Measurements from ENCODE around the gene MIAT. TPM values are rescaled to one million over a fixed set of nuclear protein-coding genes. Genes with fewer than 3 reads are reported as not detected.

Gene MIAT
- total RNA-seq, 1 experiment from 2014 or later = 1.5 TPM

DNA sequence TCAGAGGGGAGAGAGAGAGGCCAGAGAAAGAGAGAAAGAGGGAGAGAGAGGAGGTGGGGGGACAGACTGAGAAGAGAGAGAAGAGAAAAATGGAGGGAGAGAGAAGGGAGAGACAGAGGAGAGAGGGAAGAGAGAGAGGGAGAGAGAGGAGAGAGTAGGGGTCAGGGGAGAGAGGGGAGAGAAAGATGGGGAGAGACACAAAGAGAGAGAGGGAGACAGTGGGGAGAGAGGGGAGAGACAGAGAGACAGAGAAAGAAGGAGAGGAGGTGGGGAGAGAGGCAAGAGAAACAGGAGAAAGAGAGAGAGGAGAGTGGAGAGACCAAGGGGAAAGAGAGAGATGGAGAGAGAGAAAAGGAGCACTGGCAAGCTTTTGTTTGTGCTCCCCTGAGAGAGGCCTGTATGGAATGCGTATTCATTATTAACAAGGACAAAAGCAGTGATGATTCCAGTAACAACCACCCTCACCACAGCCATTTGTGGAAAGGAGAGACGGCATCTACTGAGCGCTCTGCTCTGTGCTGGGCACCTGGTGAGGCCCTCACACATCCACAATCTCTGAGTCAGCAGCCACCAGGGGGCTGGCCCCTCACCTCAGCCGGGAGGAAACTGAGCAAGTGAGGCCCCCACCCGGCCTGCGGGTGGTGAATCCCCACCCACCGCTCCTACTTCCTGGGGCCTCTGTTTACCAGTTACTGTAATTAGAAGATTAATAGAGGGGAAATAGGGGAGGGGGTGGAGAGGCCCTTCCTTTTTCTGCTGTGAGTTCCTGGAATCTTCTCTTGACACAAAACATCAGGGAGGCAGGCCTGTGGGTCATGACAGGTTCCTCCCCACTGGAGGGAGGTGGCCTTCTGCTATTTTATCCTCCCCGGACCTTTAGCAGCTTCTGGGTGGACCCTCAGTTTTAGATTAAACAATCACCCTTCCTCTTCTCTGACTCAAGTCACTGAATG is 14.6 kb upstream of the MIAT start:
- H3K9me2 ChIP-seq (replicated peaks; ENCODE audit: insufficient read depth, low read length) = no peaks in the 10 kb centered on the region
- H3K27ac ChIP-seq (ENCODE audit: low read length) = no peak overlapping the region
- H2AFZ ChIP-seq (ENCODE audit: low read length) = peak overlapping the region; percentile 45; the same call in 1 of the 2 replicates
- no peaks in the 10 kb centered on the region for H4K20me1 ChIP-seq (ENCODE audit: insufficient read depth, low read depth, low read length)
- H3K4me1 ChIP-seq (ENCODE audit: low read length) = peaks cover 23% of the 10 kb centered on the region
- no peaks in the 10 kb centered on the region for H3K36me3 ChIP-seq (ENCODE audit: insufficient read depth, low read length)
- DNase-seq = peak; percentile 46
- H3K9me3 ChIP-seq (ENCODE audit: low read length) = no peaks in the 10 kb centered on the region
- 0 out of 2 replicates have a peak overlapping the region, but pooled peaks have one; percentile 12 for H3K9ac ChIP-seq (ENCODE audit: low read length)
- no peaks in the 10 kb centered on the region for H3K27me3 ChIP-seq (ENCODE audit: low read length)
- no peak overlapping the region for H3K4me2 ChIP-seq (ENCODE audit: low read depth, low read length, poor library complexity, severe bottlenecking)
- H3K79me2 ChIP-seq (ENCODE audit: low read length) = no peaks in the 10 kb centered on the region
- H3K4me3 ChIP-seq (ENCODE audit: low read length) = no peak overlapping the region

DNA sequence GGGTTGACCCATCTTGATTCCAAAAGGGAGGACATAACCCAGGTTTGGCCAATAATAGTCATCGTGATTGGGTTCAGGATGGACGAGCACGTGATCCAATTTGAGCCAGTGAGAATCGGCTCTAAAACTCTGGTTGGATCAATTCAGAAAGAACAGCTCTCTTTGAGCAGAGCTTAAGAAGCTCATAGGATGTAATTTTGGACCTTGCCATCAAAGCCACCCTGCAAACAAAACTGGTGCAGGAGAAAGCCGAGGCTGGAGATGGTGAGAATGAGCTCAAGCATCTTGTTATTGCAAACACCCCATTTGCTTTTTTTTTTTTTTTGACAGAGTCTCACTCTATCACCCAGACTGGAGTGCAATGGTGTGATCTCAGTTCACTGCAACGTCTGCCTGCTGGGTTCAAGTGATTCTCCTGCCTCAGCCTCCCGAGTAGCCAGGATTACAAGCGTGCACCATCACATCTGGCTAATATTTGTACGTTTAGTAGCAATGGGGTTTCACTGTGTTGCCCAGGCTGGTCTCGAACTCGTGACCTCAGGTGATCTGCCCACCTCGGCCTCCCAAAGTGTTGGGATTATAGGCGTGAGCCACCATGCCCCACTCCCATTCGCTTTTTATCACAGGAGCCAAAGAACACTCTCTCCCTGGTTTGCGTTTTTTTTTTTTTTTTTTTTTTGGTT is 13.8 kb upstream of the MIAT start:
- H4K20me1 ChIP-seq (ENCODE audit: insufficient read depth, low read depth, low read length) = no peaks in the 10 kb centered on the region
- peaks cover 23% of the 10 kb centered on the region for H3K4me1 ChIP-seq (ENCODE audit: low read length)
- H3K79me2 ChIP-seq (ENCODE audit: low read length) = no peaks in the 10 kb centered on the region
- H3K4me3 ChIP-seq (ENCODE audit: low read length) = no peak overlapping the region
- H3K9ac ChIP-seq (ENCODE audit: low read length) = no peak overlapping the region
- no peaks in the 10 kb centered on the region for H3K27me3 ChIP-seq (ENCODE audit: low read length)
- no peaks in the 10 kb centered on the region for H3K9me3 ChIP-seq (ENCODE audit: low read length)
- no peak overlapping the region for H3K27ac ChIP-seq (ENCODE audit: low read length)
- H2AFZ ChIP-seq (ENCODE audit: low read length) = 0 out of 2 replicates have a peak overlapping the region, but pooled peaks have one; percentile 24
- H3K4me2 ChIP-seq (ENCODE audit: low read depth, low read length, poor library complexity, severe bottlenecking) = no peak overlapping the region
- no peak for DNase-seq
- no peaks in the 10 kb centered on the region for H3K36me3 ChIP-seq (ENCODE audit: insufficient read depth, low read length)
- H3K9me2 ChIP-seq (replicated peaks; ENCODE audit: insufficient read depth, low read length) = no peaks in the 10 kb centered on the region

DNA sequence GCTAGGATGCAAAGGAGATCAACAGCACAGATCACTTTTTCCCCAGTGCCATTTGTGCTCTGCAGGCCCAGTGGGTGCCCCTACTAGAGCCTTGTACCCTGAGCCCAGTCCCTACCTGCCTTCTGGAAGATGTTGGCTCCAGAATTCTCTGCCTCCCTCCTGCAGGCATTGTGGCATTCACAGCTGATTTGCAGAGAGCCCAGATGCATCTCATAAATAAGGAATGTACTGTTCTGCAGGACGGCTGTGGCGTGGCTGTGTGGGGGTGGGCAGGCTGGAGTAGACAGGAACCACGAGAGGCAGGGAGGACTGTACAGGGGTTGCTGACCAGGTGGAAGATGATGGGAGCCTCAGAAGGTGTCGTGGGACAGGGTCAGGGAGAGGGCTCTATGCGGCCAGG is 11.2 kb upstream of the MIAT start:
- Histone ChIP-seq H3K27me3 (ENCODE audit: low read length) (no peaks in the 10 kb centered on the region), H3K79me2 (ENCODE audit: low read length) (no peaks in the 10 kb centered on the region), H3K4me1 (ENCODE audit: low read length) (peaks cover 23% of the 10 kb centered on the region), H3K36me3 (ENCODE audit: insufficient read depth, low read length) (no peaks in the 10 kb centered on the region), H4K20me1 (ENCODE audit: insufficient read depth, low read depth, low read length) (no peaks in the 10 kb centered on the region), H3K9ac (ENCODE audit: low read length) (no peak overlapping the region), H3K9me3 (ENCODE audit: low read length) (no peaks in the 10 kb centered on the region), H2AFZ (ENCODE audit: low read length) (no peak overlapping the region), H3K27ac (ENCODE audit: low read length) (no peak overlapping the region), H3K9me2 (replicated peaks; ENCODE audit: insufficient read depth, low read length) (no peaks in the 10 kb centered on the region), H3K4me3 (ENCODE audit: low read length) (no peak overlapping the region), H3K4me2 (ENCODE audit: low read depth, low read length, poor library complexity, severe bottlenecking) (no peak overlapping the region)
- no peak for DNase-seq

DNA sequence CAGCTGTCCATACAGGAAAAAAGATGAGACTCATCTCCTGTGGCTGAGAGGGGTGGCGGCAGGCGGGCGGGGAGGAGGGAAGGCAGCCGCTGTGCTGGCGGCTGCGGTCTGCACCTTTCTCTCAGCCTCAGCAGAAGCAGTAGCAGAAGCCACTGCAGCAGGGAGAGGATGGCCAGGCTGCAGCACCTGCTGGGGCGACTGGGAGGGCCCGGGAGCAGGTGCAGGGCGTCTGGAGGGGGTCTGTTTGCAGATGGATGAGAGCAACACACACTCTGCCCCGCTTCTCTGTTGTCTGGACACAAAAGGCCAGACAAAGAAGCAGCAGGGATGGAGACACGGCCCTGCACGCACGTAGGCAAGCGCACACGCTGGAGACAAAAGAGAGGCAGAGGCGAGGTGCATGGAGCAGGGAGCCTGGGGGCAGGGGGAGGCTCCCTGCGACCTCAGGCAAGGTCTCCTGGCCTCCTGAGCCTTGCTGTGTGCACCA is 9.3 kb upstream of the MIAT start:
- H3K9ac ChIP-seq (ENCODE audit: low read length) = no peak overlapping the region
- H3K27ac ChIP-seq (ENCODE audit: low read length) = no peak overlapping the region
- H3K4me3 ChIP-seq (ENCODE audit: low read length) = no peak overlapping the region
- H3K27me3 ChIP-seq (ENCODE audit: low read length) = no peaks in the 10 kb centered on the region
- H3K4me1 ChIP-seq (ENCODE audit: low read length) = peaks cover 12% of the 10 kb centered on the region
- no peak for DNase-seq
- no peaks in the 10 kb centered on the region for H3K79me2 ChIP-seq (ENCODE audit: low read length)
- H3K4me2 ChIP-seq (ENCODE audit: low read depth, low read length, poor library complexity, severe bottlenecking) = no peak overlapping the region
- H3K36me3 ChIP-seq (ENCODE audit: insufficient read depth, low read length) = no peaks in the 10 kb centered on the region
- no peaks in the 10 kb centered on the region for H3K9me3 ChIP-seq (ENCODE audit: low read length)
- no peaks in the 10 kb centered on the region for H4K20me1 ChIP-seq (ENCODE audit: insufficient read depth, low read depth, low read length)
- H3K9me2 ChIP-seq (replicated peaks; ENCODE audit: insufficient read depth, low read length) = no peaks in the 10 kb centered on the region
- H2AFZ ChIP-seq (ENCODE audit: low read length) = no peak overlapping the region

DNA sequence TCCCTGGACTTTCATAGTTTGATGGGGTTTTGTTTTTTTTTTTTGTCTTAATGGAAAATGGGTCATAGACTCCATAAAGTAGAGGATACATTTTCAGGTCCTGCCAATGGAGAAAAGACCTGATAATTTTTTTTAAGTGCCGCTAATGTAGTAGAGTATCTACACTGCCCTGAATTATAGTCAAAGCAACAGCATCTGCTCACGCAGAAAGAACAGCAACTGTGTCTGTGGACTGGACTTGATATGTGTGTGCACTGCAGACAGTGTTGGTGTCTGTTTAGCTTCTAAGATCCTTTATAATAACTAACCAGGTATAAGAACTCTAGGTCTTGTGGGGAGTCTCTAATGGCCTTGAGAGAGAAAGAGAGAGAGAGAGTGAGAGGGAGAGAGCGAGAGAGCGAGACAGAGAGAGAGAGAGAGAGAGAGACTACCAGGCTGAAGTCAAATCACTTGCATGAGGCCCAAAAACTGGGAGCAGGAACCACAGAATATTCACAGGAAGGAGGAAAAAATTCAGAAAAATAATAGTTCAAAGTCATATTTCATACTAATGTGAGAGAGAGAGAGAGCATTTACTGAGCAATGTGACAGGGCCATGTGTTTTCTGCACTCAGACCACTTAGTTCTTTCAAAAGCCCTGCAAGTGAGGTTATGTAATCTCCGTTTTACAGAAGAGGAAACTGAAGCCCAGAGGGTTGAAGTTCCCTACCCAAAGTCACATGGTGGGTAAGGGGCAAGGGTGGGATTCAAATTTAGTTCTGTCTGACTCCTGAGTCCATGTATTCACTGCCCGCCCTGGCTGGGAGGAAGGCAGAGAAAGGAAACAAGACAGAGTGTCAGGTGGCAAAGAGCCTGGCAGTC is 8.6 kb upstream of the MIAT start:
- Histone ChIP-seq H3K36me3 (ENCODE audit: insufficient read depth, low read length) (no peaks in the 10 kb centered on the region), H3K27me3 (ENCODE audit: low read length) (no peaks in the 10 kb centered on the region), H3K27ac (ENCODE audit: low read length) (no peak overlapping the region), H3K79me2 (ENCODE audit: low read length) (no peaks in the 10 kb centered on the region), H3K4me1 (ENCODE audit: low read length) (peaks cover 9% of the 10 kb centered on the region), H3K9ac (ENCODE audit: low read length) (no peak overlapping the region), H4K20me1 (ENCODE audit: insufficient read depth, low read depth, low read length) (no peaks in the 10 kb centered on the region), H3K4me3 (ENCODE audit: low read length) (no peak overlapping the region), H2AFZ (ENCODE audit: low read length) (no peak overlapping the region), H3K4me2 (ENCODE audit: low read depth, low read length, poor library complexity, severe bottlenecking) (no peak overlapping the region), H3K9me3 (ENCODE audit: low read length) (no peaks in the 10 kb centered on the region), H3K9me2 (replicated peaks; ENCODE audit: insufficient read depth, low read length) (no peaks in the 10 kb centered on the region)
- DNase-seq = no peak

DNA sequence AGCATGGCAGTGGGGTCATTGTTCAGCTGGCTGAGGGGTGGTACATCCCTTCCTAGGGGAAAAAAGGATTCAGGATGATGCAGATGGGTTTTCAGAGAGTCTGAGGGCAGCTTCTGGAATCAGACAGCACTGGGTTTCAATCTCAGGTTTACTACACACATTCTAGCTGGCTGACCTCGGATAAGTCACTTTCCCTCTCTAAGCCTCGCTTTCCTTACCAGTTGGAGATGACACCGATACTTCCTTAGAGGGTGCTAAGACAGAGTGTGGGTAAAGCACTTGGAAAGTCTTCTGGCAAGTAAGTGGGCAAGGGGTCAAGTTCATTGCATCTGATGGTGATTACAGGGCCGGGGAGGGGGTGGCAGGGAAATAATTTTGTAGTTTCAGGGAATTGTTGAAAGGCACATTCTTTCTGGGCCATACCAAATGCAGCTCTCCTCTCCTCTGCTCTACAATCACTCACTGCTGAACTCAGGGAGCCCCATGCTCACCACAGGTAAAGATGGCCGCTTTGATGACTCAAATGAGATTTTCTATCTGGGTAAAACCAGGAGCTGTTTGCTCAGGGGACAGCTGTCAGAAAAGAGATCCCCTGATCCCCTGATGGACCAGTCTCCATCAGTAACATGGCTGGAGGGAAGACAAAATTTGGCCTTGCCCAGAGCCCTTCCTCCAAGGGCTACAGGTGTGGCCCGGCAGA is 6.5 kb upstream of the MIAT start:
- H3K4me3 ChIP-seq (ENCODE audit: low read length) = no peak overlapping the region

DNA sequence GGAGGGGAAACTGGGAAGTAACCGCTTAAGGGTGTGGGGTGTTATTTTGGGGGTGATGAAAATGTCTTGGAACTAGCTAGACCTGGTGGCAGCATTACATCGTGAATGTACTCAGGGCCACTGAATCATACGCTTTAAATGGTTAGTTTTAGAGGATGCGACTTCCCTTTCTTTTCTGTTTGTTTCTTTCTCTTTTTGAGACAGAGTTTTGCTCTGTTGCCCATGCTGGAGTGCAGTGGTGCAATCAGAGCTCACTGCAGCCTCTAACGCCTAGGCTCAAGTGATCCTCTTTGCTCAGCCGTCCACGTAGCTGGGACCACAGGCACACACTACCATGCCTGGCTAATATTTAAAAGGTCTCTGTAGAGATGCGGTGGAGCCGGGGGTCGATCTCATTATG is 5.6 kb upstream of the MIAT start:
- Histone ChIP-seq H3K9me3 (ENCODE audit: low read length) (no peaks in the 10 kb centered on the region), H3K27me3 (ENCODE audit: low read length) (no peaks in the 10 kb centered on the region), H3K27ac (ENCODE audit: low read length) (no peak overlapping the region), H3K9me2 (replicated peaks; ENCODE audit: insufficient read depth, low read length) (no peaks in the 10 kb centered on the region), H2AFZ (ENCODE audit: low read length) (no peak overlapping the region), H3K4me1 (ENCODE audit: low read length) (no peaks in the 10 kb centered on the region), H3K9ac (ENCODE audit: low read length) (no peak overlapping the region), H3K79me2 (ENCODE audit: low read length) (no peaks in the 10 kb centered on the region), H4K20me1 (ENCODE audit: insufficient read depth, low read depth, low read length) (no peaks in the 10 kb centered on the region), H3K4me2 (ENCODE audit: low read depth, low read length, poor library complexity, severe bottlenecking) (no peak overlapping the region), H3K36me3 (ENCODE audit: insufficient read depth, low read length) (no peaks in the 10 kb centered on the region), H3K4me3 (ENCODE audit: low read length) (no peak overlapping the region)
- no peak for DNase-seq

More for the DNA sequence above, 6.5 kb upstream of the MIAT start:
- Histone ChIP-seq H3K27ac (ENCODE audit: low read length) (no peak overlapping the region), H3K4me2 (ENCODE audit: low read depth, low read length, poor library complexity, severe bottlenecking) (no peak overlapping the region), H3K4me1 (ENCODE audit: low read length) (peaks cover under 1% of the 10 kb centered on the region), H3K27me3 (ENCODE audit: low read length) (no peaks in the 10 kb centered on the region), H2AFZ (ENCODE audit: low read length) (no peak overlapping the region), H4K20me1 (ENCODE audit: insufficient read depth, low read depth, low read length) (no peaks in the 10 kb centered on the region), H3K9me2 (replicated peaks; ENCODE audit: insufficient read depth, low read length) (no peaks in the 10 kb centered on the region), H3K9me3 (ENCODE audit: low read length) (no peaks in the 10 kb centered on the region), H3K79me2 (ENCODE audit: low read length) (no peaks in the 10 kb centered on the region), H3K9ac (ENCODE audit: low read length) (no peak overlapping the region), H3K36me3 (ENCODE audit: insufficient read depth, low read length) (no peaks in the 10 kb centered on the region)
- no peak for DNase-seq
